HEK293 (cell line): ENCODE results near the gene MTA1.
A peak's percentile ranks its signal among the peaks of the same experiment; 100 is the strongest.

Experiments
- CTCF ChIA-PET: fragments of 350-600 bp; formaldehyde crosslinking; extraction: SDS; loops from one replicate; lab custom pipeline; 2021; ENCODE audit warnings: antibody characterized with exemption; lab: Yijun Ruan, JAX
- POLR2A ChIA-PET: fragments of 300-600 bp; formaldehyde crosslinking; extraction: SDS; loops from one replicate; lab custom pipeline; 2020; ENCODE audit warnings: antibody characterized with exemption, inconsistent platforms; lab: Yijun Ruan, JAX
- H3K27ac ChIP-seq: fragments of 200-500 bp; sonication (Bioruptor generic); 2 replicates; pipeline ENCODE4 v1.5.1; 2014; ENCODE audit warnings: low read depth, low read length, control low read depth, inconsistent platforms; ENCODE audit errors: extremely low read depth
- H3K36me3 ChIP-seq, 2 experiments: fragments of 200-500 bp in 1 of 2; sonication (Bioruptor generic) in 1 of 2; 1 replicate in 1 of 2; 2 replicates in 1 of 2; pipeline ENCODE4 v1.5.1; 2014 to 2017; ENCODE audit warnings: inconsistent platforms in 2 of 2, low read length in 2 of 2; ENCODE audit not compliant: control insufficient read depth in 2 of 2, insufficient read depth in 1 of 2
- H3K4me1 ChIP-seq: fragments of 200-500 bp; sonication (Bioruptor generic); 2 replicates; pipeline ENCODE4 v1.5.1; 2014; ENCODE audit warnings: mild to moderate bottlenecking, low read length, inconsistent platforms; ENCODE audit not compliant: control insufficient read depth, insufficient read depth
- H3K4me3 ChIP-seq: 2 replicates; pipeline ENCODE4 v1.5.1; 2011; ENCODE audit warnings: low read depth, mild to moderate bottlenecking, control low read depth, low read length, moderate library complexity
- H3K9me3 ChIP-seq: fragments of 200-500 bp; sonication (Bioruptor generic); 2 replicates; pipeline ENCODE4 v1.5.1; 2014; ENCODE audit warnings: low read depth, low read length, inconsistent platforms; ENCODE audit not compliant: control insufficient read depth, insufficient read depth
- AEBP2 ChIP-seq: fragments of 450-650 bp; formaldehyde crosslinking; IDR thresholded peaks from 2 replicates; pipeline ENCODE4 v1.5.1; 2016; ENCODE audit warnings: missing biosample characterization, missing genetic modification characterization, borderline replicate concordance
- EGR2 ChIP-seq: fragments of 450-650 bp; formaldehyde crosslinking; IDR thresholded peaks from 2 replicates; pipeline ENCODE4 v1.5.1; 2016; ENCODE audit warnings: low read depth, missing biosample characterization, missing genetic modification characterization
- HOXD13 ChIP-seq: sonication (generic); formaldehyde crosslinking; IDR thresholded peaks from 2 replicates; pipeline ENCODE4 v1.8.0; 2022; ENCODE audit warnings: missing genetic modification reagents, borderline replicate concordance
- MEIS1 ChIP-seq: sonication (generic); formaldehyde crosslinking; IDR thresholded peaks from 2 replicates; pipeline ENCODE4 v1.8.1; 2022; ENCODE audit warnings: missing genetic modification reagents, mild to moderate bottlenecking, borderline replicate concordance
- MZF1 ChIP-seq: fragments of 450-650 bp; formaldehyde crosslinking; IDR thresholded peaks from 2 replicates; pipeline ENCODE4 v1.5.1; 2017; ENCODE audit warnings: missing biosample characterization, missing genetic modification characterization, borderline replicate concordance
- ZBTB20 ChIP-seq: fragments of 450-650 bp; formaldehyde crosslinking; IDR thresholded peaks from 2 replicates; pipeline ENCODE4 v1.5.1; 2016; ENCODE audit warnings: missing biosample characterization, missing genetic modification characterization
- ZFHX2 ChIP-seq: fragments of 450-650 bp; formaldehyde crosslinking; conservative IDR thresholded peaks from 2 replicates; pipeline ENCODE4 v1.5.1; 2016; ENCODE audit warnings: missing biosample characterization, missing genetic modification characterization
- ZFP69B ChIP-seq: fragments of 450-650 bp; formaldehyde crosslinking; IDR thresholded peaks from 2 replicates; pipeline ENCODE4 v1.5.1; 2016; ENCODE audit warnings: missing biosample characterization, missing genetic modification characterization
- ZIC2 ChIP-seq: fragments of 450-650 bp; formaldehyde crosslinking; IDR thresholded peaks from 2 replicates; pipeline ENCODE4 v1.5.1; 2016; ENCODE audit warnings: missing biosample characterization, missing genetic modification characterization
- ZNF169 ChIP-seq: fragments of 450-650 bp; formaldehyde crosslinking; IDR thresholded peaks from 2 replicates; pipeline ENCODE4 v1.5.1; 2016; ENCODE audit warnings: missing biosample characterization, missing genetic modification characterization
- ZNF324 ChIP-seq: fragments of 450-650 bp; formaldehyde crosslinking; IDR thresholded peaks from 2 replicates; pipeline ENCODE4 v1.5.1; 2016; ENCODE audit warnings: missing biosample characterization, missing genetic modification characterization
- ZNF449 ChIP-seq: fragments of 450-650 bp; formaldehyde crosslinking; IDR thresholded peaks from 2 replicates; pipeline ENCODE4 v1.5.1; 2017; ENCODE audit warnings: missing biosample characterization, mild to moderate bottlenecking, missing genetic modification characterization, moderate library complexity
- ZNF473 ChIP-seq: fragments of 450-650 bp; formaldehyde crosslinking; IDR thresholded peaks from 2 replicates; pipeline ENCODE4 v1.5.1; 2017; ENCODE audit warnings: missing biosample characterization, missing genetic modification characterization
- ZNF514 ChIP-seq: fragments of 450-650 bp; formaldehyde crosslinking; IDR thresholded peaks from 2 replicates; pipeline ENCODE4 v1.5.1; 2016; ENCODE audit warnings: missing biosample characterization, missing genetic modification characterization
- ZNF529 ChIP-seq: fragments of 450-650 bp; formaldehyde crosslinking; IDR thresholded peaks from 2 replicates; pipeline ENCODE4 v1.5.1; 2017; ENCODE audit warnings: missing genetic modification characterization, missing biosample characterization; ENCODE audit not compliant: insufficient replicate concordance
- ZNF558 ChIP-seq: fragments of 450-650 bp; formaldehyde crosslinking; IDR thresholded peaks from 2 replicates; pipeline ENCODE4 v1.5.1; 2016; ENCODE audit warnings: missing biosample characterization, missing genetic modification characterization
- ZNF596 ChIP-seq: fragments of 450-650 bp; IDR thresholded peaks from 2 replicates; pipeline ENCODE4 v1.5.0; 2018; ENCODE audit warnings: missing biosample characterization, mild to moderate bottlenecking, missing genetic modification characterization, moderate library complexity
- ZNF664 ChIP-seq: fragments of 450-650 bp; formaldehyde crosslinking; IDR thresholded peaks from 2 replicates; pipeline ENCODE4 v1.5.1; 2016; ENCODE audit warnings: missing biosample characterization, missing genetic modification characterization
- ZNF76 ChIP-seq: fragments of 450-650 bp; formaldehyde crosslinking; IDR thresholded peaks from 2 replicates; pipeline ENCODE4; 2016; ENCODE audit warnings: low read depth, missing biosample characterization, missing genetic modification characterization, borderline replicate concordance
- ZNF843 ChIP-seq: fragments of 450-650 bp; formaldehyde crosslinking; IDR thresholded peaks from 2 replicates; pipeline ENCODE4 v1.5.1; 2016; ENCODE audit warnings: missing biosample characterization, missing genetic modification characterization
- ZSCAN16 ChIP-seq: fragments of 450-650 bp; formaldehyde crosslinking; IDR thresholded peaks from 2 replicates; pipeline ENCODE4 v1.5.1; 2016; ENCODE audit warnings: missing biosample characterization, missing genetic modification characterization
- ZXDB ChIP-seq: fragments of 450-650 bp; formaldehyde crosslinking; IDR thresholded peaks from 2 replicates; pipeline ENCODE4 v1.5.1; 2016; ENCODE audit warnings: missing biosample characterization, missing genetic modification characterization
- TF ChIP-seq, protein P1 (sequence below): sonication (generic); formaldehyde crosslinking; IDR thresholded peaks from 2 replicates; pipeline ENCODE4 v1.8.1; 2022; ENCODE audit warnings: mild to moderate bottlenecking, moderate library complexity, missing genetic modification reagents
- TF ChIP-seq, protein P2 (sequence below): fragments of 450-650 bp; formaldehyde crosslinking; IDR thresholded peaks from 2 replicates; pipeline ENCODE4 v1.5.1; 2016; ENCODE audit warnings: missing biosample characterization, missing genetic modification characterization

The MTA1 gene

GRCh38 chr14:105496831-105497591 lies 77.4 kb downstream of the MTA1 start:
- CTCF ChIA-PET, result interaction anchor here (0.6 to 1.0 kb wide), 2 partner anchors 19 to 37 kb away, joined by 3 to 6 read pairs; no protein-coding TSS in a partner anchor
- TF ChIP-seq ZFP69B (tag by site-specific recombination) (no peak), HOXD13 (CRISPR knock-in tag) (no peak), ZNF843 (no peak), ZNF514 (tag by site-specific recombination) (no peak), ZNF449 (no peak), AEBP2 (no peak), ZBTB20 (tag by site-specific recombination) (no peak), MZF1 (no peak), MEIS1 (CRISPR knock-in tag) (no peak), ZXDB (no peak), ZNF324 (tag by site-specific recombination) (no peak), ZNF558 (no peak), ZNF664 (tag by site-specific recombination) (no peak), ZSCAN16 (tag by site-specific recombination) (no peak)
- TF ChIP-seq, protein P1, sequence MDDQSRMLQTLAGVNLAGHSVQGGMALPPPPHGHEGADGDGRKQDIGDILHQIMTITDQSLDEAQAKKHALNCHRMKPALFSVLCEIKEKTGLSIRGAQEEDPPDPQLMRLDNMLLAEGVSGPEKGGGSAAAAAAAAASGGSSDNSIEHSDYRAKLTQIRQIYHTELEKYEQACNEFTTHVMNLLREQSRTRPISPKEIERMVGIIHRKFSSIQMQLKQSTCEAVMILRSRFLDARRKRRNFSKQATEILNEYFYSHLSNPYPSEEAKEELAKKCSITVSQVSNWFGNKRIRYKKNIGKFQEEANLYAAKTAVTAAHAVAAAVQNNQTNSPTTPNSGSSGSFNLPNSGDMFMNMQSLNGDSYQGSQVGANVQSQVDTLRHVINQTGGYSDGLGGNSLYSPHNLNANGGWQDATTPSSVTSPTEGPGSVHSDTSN (CRISPR knock-in tag), result no peak
- no peaks in the 10 kb centered on the region for H3K9me3 ChIP-seq
- POLR2A ChIA-PET, result no interaction called here
- H3K27ac ChIP-seq, result no peak overlapping the region; the same call in 1 of the 2 replicates
- peaks cover 0 to 23% of the 10 kb centered on the region in 2 experiments; a peak in 1 of 3 replicates for H3K36me3 ChIP-seq
- no peaks in the 10 kb centered on the region; the same call in 1 of the 2 replicates for H3K4me1 ChIP-seq
- no peak overlapping the region for H3K4me3 ChIP-seq

DNA sequence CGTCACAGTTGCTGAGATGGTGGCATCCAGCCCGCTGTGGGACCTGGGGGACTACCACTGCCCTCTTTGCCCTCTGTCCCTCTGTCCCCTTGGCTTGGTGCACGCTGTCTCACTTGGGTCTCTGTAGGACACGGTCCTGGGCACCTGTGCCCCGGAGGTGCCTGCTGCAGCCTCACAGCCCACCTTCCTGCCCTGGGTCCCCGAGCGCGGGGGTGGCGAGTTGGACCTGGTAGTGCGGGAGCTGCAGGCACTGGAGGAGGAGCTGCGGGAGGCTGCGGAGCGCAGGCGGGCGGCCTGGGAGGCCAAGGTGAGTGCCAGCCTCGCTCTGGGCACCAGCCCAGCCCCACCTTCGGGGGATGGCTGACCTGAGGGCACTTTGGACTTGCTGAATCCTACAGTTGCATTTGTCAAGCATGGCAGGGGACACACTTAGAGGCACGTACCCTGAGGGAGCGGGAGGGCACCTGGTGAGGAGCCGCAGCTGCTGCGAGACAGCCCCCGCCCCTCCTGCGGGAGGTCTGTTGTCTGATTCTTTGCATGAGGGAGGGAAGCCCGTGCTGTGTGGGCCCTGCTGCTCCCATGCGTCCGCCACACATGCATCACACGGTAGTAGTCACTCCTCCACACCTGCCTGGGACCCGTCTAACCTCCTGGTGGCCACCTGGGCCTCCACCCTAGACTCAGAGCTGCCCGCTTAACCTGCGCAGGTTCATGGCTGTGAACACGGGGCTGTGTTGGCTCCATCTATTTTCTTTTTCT lies 78.2 kb downstream of the MTA1 start:
- TF ChIP-seq ZNF473 (no peak), ZFHX2 (tag by site-specific recombination) (0 out of 2 replicates have a peak, but pooled peaks have one; percentile 17), ZNF169 (tag by site-specific recombination) (no peak), ZIC2 (tag by site-specific recombination) (0 out of 2 replicates have a peak, but pooled peaks have one; percentile 6), ZNF596 (tag by site-specific recombination) (no peak), ZNF529 (tag by site-specific recombination) (no peak), EGR2 (tag by site-specific recombination) (0 out of 2 replicates have a peak, but pooled peaks have one; percentile 15), ZNF76 (tag by site-specific recombination) (no peak)
- TF ChIP-seq, protein P2, sequence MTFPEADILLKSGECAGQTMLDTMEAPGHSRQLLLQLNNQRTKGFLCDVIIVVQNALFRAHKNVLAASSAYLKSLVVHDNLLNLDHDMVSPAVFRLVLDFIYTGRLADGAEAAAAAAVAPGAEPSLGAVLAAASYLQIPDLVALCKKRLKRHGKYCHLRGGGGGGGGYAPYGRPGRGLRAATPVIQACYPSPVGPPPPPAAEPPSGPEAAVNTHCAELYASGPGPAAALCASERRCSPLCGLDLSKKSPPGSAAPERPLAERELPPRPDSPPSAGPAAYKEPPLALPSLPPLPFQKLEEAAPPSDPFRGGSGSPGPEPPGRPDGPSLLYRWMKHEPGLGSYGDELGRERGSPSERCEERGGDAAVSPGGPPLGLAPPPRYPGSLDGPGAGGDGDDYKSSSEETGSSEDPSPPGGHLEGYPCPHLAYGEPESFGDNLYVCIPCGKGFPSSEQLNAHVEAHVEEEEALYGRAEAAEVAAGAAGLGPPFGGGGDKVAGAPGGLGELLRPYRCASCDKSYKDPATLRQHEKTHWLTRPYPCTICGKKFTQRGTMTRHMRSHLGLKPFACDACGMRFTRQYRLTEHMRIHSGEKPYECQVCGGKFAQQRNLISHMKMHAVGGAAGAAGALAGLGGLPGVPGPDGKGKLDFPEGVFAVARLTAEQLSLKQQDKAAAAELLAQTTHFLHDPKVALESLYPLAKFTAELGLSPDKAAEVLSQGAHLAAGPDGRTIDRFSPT (tag by site-specific recombination), result peak; percentile 43
- POLR2A ChIA-PET, result no interaction called here
- no peak overlapping the region for H3K4me3 ChIP-seq
- CTCF ChIA-PET, result interaction anchor here (0.6 to 1.0 kb wide), 2 partner anchors 18 to 36 kb away, joined by 3 to 6 read pairs; no protein-coding TSS in a partner anchor
- no peak overlapping the region for H3K27ac ChIP-seq
- H3K36me3 ChIP-seq, result peaks cover 0 to 15% of the 10 kb centered on the region in 2 experiments; a peak in 1 of 3 replicates
- H3K9me3 ChIP-seq, result no peaks in the 10 kb centered on the region
- no peaks in the 10 kb centered on the region for H3K4me1 ChIP-seq
